OCI-LY7 (cell line): Measurements from ENCODE around the gene INPP5K.

Source experiments
- CTCF ChIP-seq: fragments of 200-600 bp; sonication (generic); conservative IDR thresholded peaks from 2 replicates; pipeline ENCODE4 v1.5.1; 2014; ENCODE audit warnings: mild to moderate bottlenecking, antibody characterized with exemption, low read length, moderate library complexity, mixed read lengths
- EZH2phosphoT487 ChIP-seq: fragments of 200-600 bp; sonication (generic); IDR thresholded peaks from 2 replicates; pipeline ENCODE4 v1.6.1; 2018; ENCODE audit warnings: low read depth, borderline replicate concordance, mild to moderate bottlenecking, mixed run types, antibody characterized with exemption, low read length, moderate library complexity, mixed read lengths

- TF ChIP-seq CTCF = peak; percentile 60
- TF ChIP-seq EZH2phosphoT487 = no peak
These were observed 43.2 kb downstream of the INPP5K start for GRCh38 chr17:1473170-1473569.
